ENCODE data around the gene MTREX. TPM values are rescaled to one million over a fixed set of nuclear protein-coding genes. Genes with fewer than 3 reads are reported as not detected.

The MTREX gene
- total and polyA plus RNA-seq, 2 of the 8 experiments (the other 6 are each of a cell fraction or from before 2014, with no cell fraction given), result 16.0 to 130 TPM

- Histone ChIP-seq H3K56ac (replicated peaks; ENCODE audit: insufficient read length, low read depth, low read length) (no peak overlapping the region), H4K91ac (replicated peaks; ENCODE audit: insufficient read length, low read length) (no peak overlapping the region), H2AK5ac (ENCODE audit: low read depth, low read length) (no peak overlapping the region)
Measured at GRCh38 chr5:55371145-55371544, 63.4 kb downstream of the MTREX start.

More at GRCh38 chr5:55371145-55371544, 63.4 kb downstream of the MTREX start:
- Histone ChIP-seq H3K9ac (replicated peaks in 1 of 4; ENCODE audit: extremely low read depth in 1 of 4, low read depth in 3 of 4, low read length in 3 of 4) (no peak overlapping the region), H2BK15ac (ENCODE audit: low read length) (no peak overlapping the region), H2BK20ac (ENCODE audit: low read length) (no peak overlapping the region), H2AFZ (ENCODE audit: low read length) (no peak overlapping the region), H3K18ac (ENCODE audit: extremely low read depth, low read length) (no peak overlapping the region), H4K5ac (ENCODE audit: insufficient read length, low read depth, low read length) (no peak overlapping the region), H2BK120ac (replicated peaks; ENCODE audit: low read depth, low read length) (no peak overlapping the region), H3K23ac (ENCODE audit: insufficient read length) (no peak overlapping the region), H2BK5ac (ENCODE audit: low read depth, low read length) (no peak overlapping the region), H4K8ac (ENCODE audit: extremely low read depth, insufficient read depth, low read length) (no peak overlapping the region), H3K9me3 (ENCODE audit: insufficient read depth in 2 of 2, low read depth in 1 of 2, low read length in 1 of 2) (peaks cover 10 to 11% of the 10 kb centered on the region in 2 experiments; a peak in 2 of 4 replicates), H3K79me1 (ENCODE audit: low read depth, low read length) (no peaks in the 10 kb centered on the region), H4K20me1 (replicated peaks in 1 of 2; ENCODE audit: control insufficient read depth in 1 of 2, insufficient read depth in 2 of 2, low read length in 2 of 2) (no peaks in the 10 kb centered on the region), H3K36me3 (ENCODE audit: control insufficient read depth in 2 of 4, insufficient read depth in 4 of 4, low read length in 3 of 4) (peaks cover 4 to 77% (median 36%) of the 10 kb centered on the region in 4 experiments; a peak in 7 of 8 replicates), H3K14ac (ENCODE audit: insufficient read length) (no peak overlapping the region), H3K23me2 (ENCODE audit: low read depth, low read length) (no peaks in the 10 kb centered on the region), H3K4me3 (ENCODE audit: extremely low read depth in 1 of 4, insufficient read depth in 2 of 4, low read depth in 3 of 4, low read length in 4 of 4) (no peak overlapping the region), H3K27me3 (replicated peaks in 1 of 4; ENCODE audit: control insufficient read depth in 3 of 4, extremely low read depth in 1 of 4, insufficient read depth in 3 of 4, low read length in 3 of 4) (no peaks in the 10 kb centered on the region), H3K4me2 (ENCODE audit: insufficient read depth in 1 of 2, low read depth in 2 of 2, low read length in 2 of 2) (no peak overlapping the region), H3K4ac (replicated peaks; ENCODE audit: insufficient read length, low read depth, low read length) (no peak overlapping the region), H3K79me2 (ENCODE audit: control insufficient read depth in 1 of 2, insufficient read depth in 2 of 2, low read length in 2 of 2) (no peaks in the 10 kb centered on the region), H3K4me1 (replicated peaks in 1 of 4; ENCODE audit: control insufficient read depth in 3 of 4, insufficient read depth in 4 of 4, low read length in 3 of 4) (no peaks in the 10 kb centered on the region), H2BK12ac (ENCODE audit: low read depth, low read length) (no peak overlapping the region), H3K27ac (ENCODE audit: low read depth, low read length) (no peak overlapping the region)
- FAIRE-seq (no peak), DNase-seq (ENCODE audit: low read depth in 1 of 2, low spot score in 2 of 2) (no peak)
- TF ChIP-seq CTCF (IDR thresholded peaks at IDR 0.05; ENCODE audit: control extremely low read depth in 1 of 3, insufficient read depth in 1 of 3, low read depth in 1 of 3, low read length in 3 of 3), result no peak
- TF ChIP-seq NRF1 (IDR thresholded peaks at IDR 0.05; ENCODE audit: low read depth, low read length), result no peak
- no peak for TF ChIP-seq BACH1 (IDR thresholded peaks at IDR 0.05; ENCODE audit: low read length)
- CTCF ChIA-PET (ENCODE audit: partially characterized antibody), result interaction anchor here (0.7 to 1.8 kb wide), 2 partner anchors 27 to 31 kb away, joined by 4 read pairs; no protein-coding TSS in a partner anchor
- WGBS, 2 experiments (ENCODE audit: extremely low coverage in 1 of 2, insufficient coverage in 1 of 2, insufficient read length in 1 of 2, insufficient replicate concordance in 2 of 2, low coverage in 1 of 2, low lambda C conversion rate in 2 of 2, missing lambda C conversion rate in 1 of 2), result 92% methylated on average over 1 of the region's 1 CpG; no CpG with 5 or more reads in 1 of the 2 experiments
- POLR2A ChIA-PET (ENCODE audit: partially characterized antibody), result no interaction called here
